OCI-LY1 (cell line): ENCODE measurements around the gene PP2D1.

Experiments
- H2AFZ ChIP-seq: fragments of 200-600 bp; sonication (generic), shearing (Covaris generic); 2 replicates; pipeline ENCODE4 v1.6.0; 2014; ENCODE audit warnings: antibody characterized with exemption, mild to moderate bottlenecking, low read length
- H3F3A ChIP-seq: fragments of 200-600 bp; sonication (generic), shearing (Covaris generic); 2 replicates; pipeline ENCODE4 v1.6.0; 2014; ENCODE audit warnings: mild to moderate bottlenecking, antibody characterized with exemption, low read length, moderate library complexity; ENCODE audit not compliant: insufficient read depth
- H3K27ac ChIP-seq: fragments of 200-600 bp; sonication (generic); 2 replicates; pipeline ENCODE4 v1.5.1; 2014; ENCODE audit warnings: low read length, mixed run types, mild to moderate bottlenecking, low read depth; ENCODE audit not compliant: poor library complexity, severe bottlenecking
- H3K27me3 ChIP-seq: fragments of 200-600 bp; sonication (generic); 2 replicates; pipeline ENCODE4 v1.6.0; 2014; ENCODE audit warnings: antibody characterized with exemption, mild to moderate bottlenecking, low read length, moderate library complexity; ENCODE audit not compliant: insufficient read depth
- H3K36me3 ChIP-seq: fragments of 200-600 bp; sonication (generic); 2 replicates; pipeline ENCODE4 v1.6.1; 2014; ENCODE audit warnings: mild to moderate bottlenecking, antibody characterized with exemption, low read length, moderate library complexity, mixed read lengths; ENCODE audit not compliant: insufficient read depth
- H3K4me1 ChIP-seq: fragments of 200-600 bp; sonication (generic); 2 replicates; pipeline ENCODE4 v1.5.1; 2014; ENCODE audit warnings: mild to moderate bottlenecking, low read length, moderate library complexity; ENCODE audit not compliant: insufficient read depth, severe bottlenecking
- H3K4me2 ChIP-seq: fragments of 200-600 bp; sonication (generic), shearing (Covaris generic); 2 replicates; pipeline ENCODE4 v1.6.1; 2014; ENCODE audit warnings: low read length
- H3K4me3 ChIP-seq: fragments of 200-600 bp; sonication (generic); 2 replicates; pipeline ENCODE4 v1.5.1; 2014; ENCODE audit warnings: low read length, low read depth, mild to moderate bottlenecking, mixed read lengths; ENCODE audit not compliant: poor library complexity, severe bottlenecking
- H3K79me2 ChIP-seq: fragments of 200-600 bp; shearing (Covaris generic); 2 replicates; pipeline ENCODE4 v1.6.1; 2016; ENCODE audit warnings: mixed run types, low read length, mixed read lengths; ENCODE audit not compliant: insufficient read depth
- H3K9ac ChIP-seq: fragments of 200-600 bp; sonication (generic), shearing (Covaris generic); 2 replicates; pipeline ENCODE4 v1.6.1; 2014; ENCODE audit warnings: mild to moderate bottlenecking, low read length, mixed read lengths
- H3K9me2 ChIP-seq: fragments of 200-600 bp; sonication (generic), shearing (Covaris generic); 2 replicates; pipeline ENCODE4 v1.6.1; 2014; ENCODE audit warnings: low read depth, mild to moderate bottlenecking, low read length, mixed read lengths
- H3K9me3 ChIP-seq: fragments of 200-600 bp; shearing (Covaris generic); 2 replicates; pipeline ENCODE4 v1.6.1; 2014; ENCODE audit warnings: low read length, mixed read lengths
- H4K20me1 ChIP-seq: fragments of 200-600 bp; sonication (generic), shearing (Covaris generic); 2 replicates; pipeline ENCODE4 v1.6.0; 2016; ENCODE audit warnings: mild to moderate bottlenecking, low read length; ENCODE audit not compliant: insufficient read depth
- EZH2 ChIP-seq: fragments of 200-600 bp; sonication (generic), shearing (Covaris generic); IDR thresholded peaks from 2 replicates; pipeline ENCODE4 v1.8.0; 2017; ENCODE audit warnings: borderline replicate concordance, mixed run types, mild to moderate bottlenecking, antibody characterized with exemption, low read length, moderate library complexity, mixed read lengths
- TF ChIP-seq, protein P1 (sequence below): fragments of 200-600 bp; sonication (generic), shearing (Covaris generic); IDR thresholded peaks from 2 replicates; pipeline ENCODE4 v1.5.1; 2017; ENCODE audit warnings: mild to moderate bottlenecking, antibody characterized with exemption, low read length, moderate library complexity, mixed read lengths

PP2D1 gene

DNA sequence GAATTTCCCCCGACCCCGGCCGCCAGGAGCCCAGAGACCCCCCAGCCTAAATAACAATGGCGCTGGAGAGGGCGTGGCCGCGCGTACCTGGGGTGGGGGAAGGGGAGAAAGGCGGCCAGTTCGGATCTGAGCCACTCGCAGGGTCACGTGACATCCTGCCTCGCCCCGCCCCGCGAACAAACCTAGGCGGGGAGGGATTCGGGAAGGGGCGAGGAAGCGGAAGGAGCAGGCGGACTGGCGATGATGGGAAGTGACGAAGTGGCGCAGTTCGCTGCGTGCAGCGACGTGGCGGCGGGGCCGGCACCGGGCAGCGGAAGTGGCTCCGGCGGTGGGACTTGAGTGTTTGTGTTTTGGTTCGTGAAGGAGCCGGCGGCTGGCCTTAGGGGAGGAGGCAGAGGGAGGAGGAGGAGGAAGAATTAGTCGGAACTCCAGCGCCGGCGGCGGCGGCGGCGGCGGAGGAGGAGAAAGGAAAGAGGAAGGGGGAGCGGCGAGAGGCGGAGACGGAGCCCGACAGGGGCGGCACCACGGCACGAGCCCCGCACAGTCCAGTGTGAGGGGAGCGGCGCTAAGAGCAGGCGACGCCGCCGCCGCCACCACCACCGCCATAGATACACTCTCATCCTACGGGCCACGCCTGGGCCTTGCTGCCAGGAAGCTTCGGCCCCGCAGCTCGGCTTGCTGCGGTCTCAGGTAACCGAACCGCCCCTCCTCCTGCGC lies 65.1 kb downstream of the PP2D1 start, which contains the start of gene RAB5A:
Gene RAB5A (plus strand): TSS at position 266 of the 717 bp plus-strand sequence. CDS start 3,802 bp downstream, outside the sequence.
- Histone ChIP-seq H3K27ac (peak within 1 kb of the TSS; percentile 84), H3K36me3 (peaks cover 11% of the 10 kb centered on the region; the same call in 1 of the 2 replicates), H3F3A (no peaks in the 10 kb centered on the region), H3K79me2 (peaks cover 41% of the 10 kb centered on the region), H2AFZ (peak within 1 kb of the TSS; percentile 82; the same call in 1 of the 2 replicates), H3K27me3 (no peaks in the 10 kb centered on the region), H3K9ac (peak within 1 kb of the TSS; percentile 82), H3K4me2 (peak within 1 kb of the TSS; percentile 90), H3K4me3 (peak within 1 kb of the TSS; percentile 79), H3K9me3 (no peaks in the 10 kb centered on the region), H3K9me2 (no peaks in the 10 kb centered on the region), H4K20me1 (peaks cover 4% of the 10 kb centered on the region; the same call in 1 of the 2 replicates), H3K4me1 (peaks cover 33% of the 10 kb centered on the region)
- TF ChIP-seq, protein P1, sequence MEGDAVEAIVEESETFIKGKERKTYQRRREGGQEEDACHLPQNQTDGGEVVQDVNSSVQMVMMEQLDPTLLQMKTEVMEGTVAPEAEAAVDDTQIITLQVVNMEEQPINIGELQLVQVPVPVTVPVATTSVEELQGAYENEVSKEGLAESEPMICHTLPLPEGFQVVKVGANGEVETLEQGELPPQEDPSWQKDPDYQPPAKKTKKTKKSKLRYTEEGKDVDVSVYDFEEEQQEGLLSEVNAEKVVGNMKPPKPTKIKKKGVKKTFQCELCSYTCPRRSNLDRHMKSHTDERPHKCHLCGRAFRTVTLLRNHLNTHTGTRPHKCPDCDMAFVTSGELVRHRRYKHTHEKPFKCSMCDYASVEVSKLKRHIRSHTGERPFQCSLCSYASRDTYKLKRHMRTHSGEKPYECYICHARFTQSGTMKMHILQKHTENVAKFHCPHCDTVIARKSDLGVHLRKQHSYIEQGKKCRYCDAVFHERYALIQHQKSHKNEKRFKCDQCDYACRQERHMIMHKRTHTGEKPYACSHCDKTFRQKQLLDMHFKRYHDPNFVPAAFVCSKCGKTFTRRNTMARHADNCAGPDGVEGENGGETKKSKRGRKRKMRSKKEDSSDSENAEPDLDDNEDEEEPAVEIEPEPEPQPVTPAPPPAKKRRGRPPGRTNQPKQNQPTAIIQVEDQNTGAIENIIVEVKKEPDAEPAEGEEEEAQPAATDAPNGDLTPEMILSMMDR = no peak
- no peak for TF ChIP-seq EZH2

- TF ChIP-seq, protein P1 = no peak
- TF ChIP-seq EZH2 = no peak
- Histone ChIP-seq H3K27me3 (no peaks in the 10 kb centered on the region), H3K36me3 (0 out of 2 replicates have a peak, but pooled peaks cover 4% of the 10 kb centered on the region), H3F3A (no peaks in the 10 kb centered on the region), H3K9me2 (no peaks in the 10 kb centered on the region), H3K4me1 (peaks cover 33% of the 10 kb centered on the region), H3K9ac (peak overlapping the region; percentile 82), H2AFZ (peak overlapping the region; percentile 82; the same call in 1 of the 2 replicates), H3K4me2 (peak overlapping the region; percentile 90), H3K27ac (peak overlapping the region; percentile 84), H4K20me1 (peaks cover 4% of the 10 kb centered on the region; the same call in 1 of the 2 replicates), H3K4me3 (peak overlapping the region; percentile 79), H3K79me2 (peaks cover 39% of the 10 kb centered on the region), H3K9me3 (no peaks in the 10 kb centered on the region)
These were observed 65.9 kb downstream of the PP2D1 start for GRCh38 chr3:19945969-19946831.

- Histone ChIP-seq H3K9me3 (no peaks in the 10 kb centered on the region), H2AFZ (no peak overlapping the region), H3K4me2 (peak overlapping the region; percentile 90; the same call in 1 of the 2 replicates), H3K27ac (no peak overlapping the region), H4K20me1 (peaks cover 4% of the 10 kb centered on the region; the same call in 1 of the 2 replicates), H3K4me1 (peaks cover 33% of the 10 kb centered on the region), H3K9me2 (no peaks in the 10 kb centered on the region), H3K27me3 (no peaks in the 10 kb centered on the region), H3K36me3 (no peaks in the 10 kb centered on the region), H3K79me2 (peaks cover 32% of the 10 kb centered on the region), H3F3A (no peaks in the 10 kb centered on the region), H3K9ac (no peak overlapping the region), H3K4me3 (peak overlapping the region; percentile 79)
- no peak for TF ChIP-seq EZH2
- TF ChIP-seq, protein P1 = no peak
These were observed 66.5 kb downstream of the PP2D1 start for GRCh38 chr3:19945534-19945933.
